GM18517 (cell line): Measurements from ENCODE around the gene FAM193B.
A peak's percentile ranks its signal among the peaks of the same experiment; 100 is the strongest.
"Not testable (repeated sequence)": the region's sequence is repeated elsewhere in the genome, so short reads cannot be mapped to it uniquely, and the experiment has no call there.

Experiments
- ATAC-seq: cut with Tn5 transposase; IDR thresholded peaks from one replicate; pipeline ENCODE4 v1.9.1; 2021; ENCODE audit warnings: mild to moderate bottlenecking, moderate library complexity; ENCODE audit not compliant: unreplicated experiment

The FAM193B gene

DNA sequence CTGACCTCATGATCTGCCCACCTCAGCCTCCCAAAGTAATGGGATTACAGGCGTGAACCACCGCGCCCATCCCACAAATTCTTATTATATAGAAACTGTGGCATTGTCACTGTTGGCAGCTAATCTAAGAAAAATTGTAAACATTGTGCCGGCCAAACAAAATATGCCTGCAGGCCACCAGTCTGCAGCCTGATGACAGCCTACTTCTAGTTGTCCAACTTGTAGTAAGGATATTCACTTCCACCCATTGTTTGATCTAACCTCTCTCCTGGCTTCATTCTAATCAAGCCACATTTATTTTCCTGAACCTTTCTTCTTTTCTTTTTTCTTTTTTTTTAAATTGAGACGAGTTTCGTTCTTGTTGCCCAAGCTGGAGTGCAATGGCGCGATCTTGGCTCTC lies 24.0 kb upstream of the FAM193B start:
- no peak for ATAC-seq

DNA sequence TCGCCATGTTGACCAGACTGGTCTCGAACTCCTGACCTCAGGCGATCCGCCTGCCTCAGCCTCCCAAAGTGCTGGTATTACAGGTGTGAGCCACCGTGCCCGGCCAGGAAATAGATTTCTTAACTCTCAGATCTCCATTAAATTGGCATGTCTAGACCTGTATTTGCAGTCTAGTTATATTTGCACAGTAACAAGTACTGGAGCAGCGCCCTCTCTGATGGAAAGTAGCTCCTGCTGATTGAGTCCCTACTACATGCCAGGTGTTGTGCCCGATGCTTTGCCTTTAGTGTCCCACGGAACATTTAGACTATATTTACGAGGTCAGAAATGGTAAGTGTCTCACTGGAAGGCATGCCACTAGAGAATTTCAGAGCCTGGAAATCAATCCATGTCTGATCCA lies 21.8 kb upstream of the FAM193B start:
- no peak for ATAC-seq

DNA sequence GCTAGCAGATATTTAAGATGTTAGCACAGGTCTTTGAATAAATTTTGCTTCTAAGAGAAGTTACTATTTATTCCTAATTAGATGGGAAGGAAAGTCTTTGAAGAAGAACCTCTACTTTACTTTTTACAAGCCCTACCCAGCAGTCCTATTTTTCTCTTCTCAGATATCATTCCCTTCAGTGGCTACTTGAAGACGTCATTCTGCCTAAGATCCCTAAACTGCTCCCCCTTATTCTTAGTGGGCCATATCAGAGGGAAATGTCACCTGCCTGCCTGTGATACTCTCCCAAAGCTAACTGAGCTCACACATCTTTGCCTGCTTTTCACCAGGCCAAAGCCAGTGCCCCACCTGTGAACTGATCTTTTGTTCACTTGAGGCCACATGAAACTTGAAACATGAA lies 21.1 kb upstream of the FAM193B start:
- ATAC-seq, result no peak

DNA sequence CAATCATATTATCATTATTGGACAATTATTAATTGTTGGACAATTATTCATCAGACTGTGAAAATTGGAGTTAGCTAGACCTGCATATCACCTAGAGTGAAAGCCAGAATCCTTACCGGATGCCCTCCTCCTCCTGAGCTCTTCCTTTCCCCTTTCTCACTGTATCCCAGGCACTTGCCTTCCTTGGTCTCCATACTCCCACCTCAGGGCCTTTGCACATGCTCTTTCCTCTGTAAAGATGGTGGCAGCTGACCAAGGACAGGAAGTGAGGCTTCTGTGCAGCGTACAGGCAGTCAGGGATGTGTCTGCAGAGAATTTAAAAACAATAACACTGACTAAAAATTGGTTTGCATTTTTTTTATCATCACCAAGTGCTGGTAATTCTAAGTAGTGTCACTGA lies 15.5 kb upstream of the FAM193B start:
- ATAC-seq, result no peak

DNA sequence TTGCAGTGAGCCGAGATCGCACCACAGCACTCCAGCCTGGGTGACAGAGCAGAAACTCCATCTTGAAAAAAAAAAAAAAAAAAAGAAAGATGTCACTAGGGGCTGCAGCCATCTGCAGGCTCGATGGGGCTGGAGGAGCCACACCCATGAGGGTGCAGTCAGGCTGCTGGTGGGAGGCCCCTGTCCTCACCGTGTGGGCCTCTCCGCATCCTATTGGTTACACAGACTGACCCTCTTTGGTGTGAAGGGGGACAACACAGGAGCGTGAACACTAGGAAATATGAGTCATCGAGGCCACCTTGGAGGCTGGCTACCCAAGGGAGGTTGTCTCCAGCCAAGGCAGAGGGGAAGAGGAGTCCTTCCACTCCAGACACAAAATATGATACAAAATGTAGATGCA lies 14.0 kb upstream of the FAM193B start:
- no peak for ATAC-seq

DNA sequence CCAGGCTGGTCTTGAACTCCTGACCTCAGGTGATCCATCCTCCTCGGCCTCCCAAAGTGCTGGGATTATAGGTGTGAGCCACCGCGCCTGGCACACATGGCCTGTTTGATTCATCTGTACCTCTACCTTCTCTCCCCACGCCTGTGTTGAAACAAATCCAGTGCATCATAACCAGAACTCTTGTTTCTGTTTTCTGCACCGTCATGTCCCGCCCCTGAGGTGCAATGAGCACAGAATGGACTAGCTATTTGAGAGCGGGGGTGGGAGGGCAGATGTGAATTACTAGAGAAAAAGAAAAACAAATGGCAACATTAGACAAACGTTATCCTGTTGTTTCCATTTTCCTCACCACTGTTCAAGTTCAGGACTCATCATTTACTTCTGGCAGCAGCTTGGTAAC lies 10.7 kb upstream of the FAM193B start:
- ATAC-seq, result no peak

DNA sequence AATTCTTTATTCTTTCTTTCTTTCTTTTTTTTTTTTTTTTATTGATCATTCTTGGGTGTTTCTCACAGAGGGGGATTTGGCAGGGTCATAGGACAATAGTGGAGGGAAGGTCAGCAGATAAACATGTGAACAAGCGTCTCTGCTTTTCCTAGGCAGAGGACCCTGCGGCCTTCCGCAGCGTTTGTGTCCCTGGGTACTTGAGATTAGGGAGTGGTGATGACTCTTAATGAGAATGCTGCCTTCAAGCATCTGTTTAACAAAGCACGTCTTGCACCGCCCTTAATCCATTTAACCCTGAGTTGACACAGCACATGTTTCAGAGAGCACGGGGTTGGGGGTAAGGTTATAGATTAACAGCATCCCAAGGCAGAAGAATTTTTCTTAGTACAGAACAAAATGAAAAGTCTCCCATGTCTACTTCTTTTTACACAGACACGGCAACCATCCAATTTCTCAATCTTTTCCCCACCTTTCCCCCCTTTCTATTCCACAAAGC lies 5.1 kb upstream of the FAM193B start:
- ATAC-seq, result not testable (repeated sequence)

DNA sequence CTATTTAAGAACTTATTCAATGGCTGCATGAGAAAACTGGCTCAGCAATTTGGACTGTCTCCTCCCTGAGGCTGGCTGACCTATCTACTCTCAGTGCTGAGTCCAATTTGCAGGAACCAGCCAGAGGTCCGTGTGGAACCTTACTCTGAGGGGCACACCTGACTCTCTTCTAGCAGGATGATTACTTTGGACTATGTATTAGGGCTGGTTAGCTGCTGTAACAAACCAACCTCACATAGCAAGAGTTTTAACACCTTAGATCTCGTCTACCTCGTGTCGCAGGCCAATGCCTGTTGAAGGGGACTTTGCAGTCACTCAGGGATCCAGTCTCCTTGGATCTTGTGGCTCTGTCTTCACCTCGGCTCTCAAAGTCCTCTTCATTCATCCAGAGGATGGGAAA lies 3.4 kb upstream of the FAM193B start:
- no peak for ATAC-seq

DNA sequence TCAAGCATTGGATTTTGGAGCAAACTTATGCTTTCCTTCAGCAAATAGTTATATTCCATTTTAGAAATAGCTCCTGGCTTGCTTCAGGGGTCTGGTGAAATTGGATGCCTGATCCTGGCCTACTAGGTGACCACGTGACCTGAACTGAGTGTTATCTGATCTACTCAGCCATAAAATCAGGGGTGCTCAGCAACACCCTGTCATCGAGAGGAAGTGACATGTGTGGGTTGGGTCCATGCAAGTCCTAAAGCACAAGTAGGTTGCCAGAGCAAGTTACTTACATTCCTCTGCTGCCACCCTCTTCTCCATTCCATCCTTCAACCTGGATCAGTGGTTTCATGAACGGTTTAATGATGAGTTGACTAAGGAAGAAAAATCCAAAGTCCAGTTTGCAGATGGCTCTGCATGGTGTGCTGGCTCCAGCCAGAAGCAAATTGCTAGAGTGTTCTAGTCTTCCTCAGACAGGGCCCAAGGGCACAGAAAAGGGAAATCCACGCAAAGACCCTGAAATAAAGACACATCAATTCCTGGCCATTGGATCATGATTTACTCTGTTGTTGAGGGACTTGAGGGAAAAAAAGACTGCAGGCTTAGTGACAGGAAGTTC lies 2.8 kb upstream of the FAM193B start:
- no peak for ATAC-seq

DNA sequence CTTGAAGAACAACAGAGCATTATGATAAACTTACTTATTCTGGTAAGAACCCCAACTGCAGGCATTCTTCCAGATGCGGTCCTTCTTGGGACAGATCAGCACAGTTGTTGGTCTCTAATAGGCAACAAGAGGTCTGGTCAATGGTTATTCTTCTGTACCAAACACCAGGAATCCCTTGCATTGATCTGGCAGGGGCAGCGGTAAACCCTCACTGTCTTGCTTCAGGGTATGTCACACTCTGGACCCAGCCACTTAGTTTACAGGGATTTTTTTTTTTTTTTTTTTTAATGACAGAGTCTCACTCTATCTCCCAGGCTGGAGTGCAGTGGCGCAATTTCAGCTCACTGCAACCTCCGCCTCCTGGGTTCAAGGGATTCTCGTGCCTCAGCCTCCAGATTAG lies 1.3 kb upstream of the FAM193B start:
- ATAC-seq, result no peak

DNA sequence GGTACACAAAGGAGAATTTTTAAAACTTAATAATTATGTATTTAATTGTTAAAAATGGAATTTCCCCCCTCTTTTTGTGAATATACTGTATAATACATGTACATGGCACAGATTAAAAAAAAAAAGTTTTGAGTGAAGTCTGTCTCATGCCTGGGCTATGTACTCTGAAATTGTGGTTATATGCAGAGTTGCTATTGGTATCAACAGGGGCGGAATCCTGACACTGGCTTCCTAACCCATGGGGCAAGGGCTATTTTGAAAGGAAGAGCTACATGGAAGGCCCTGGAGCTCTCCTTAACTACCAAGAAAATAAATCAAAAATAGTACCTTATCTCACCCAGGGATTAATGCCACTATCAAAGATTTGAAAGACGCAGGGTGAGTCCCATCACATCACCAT lies 865 bp upstream of the FAM193B start:
- ATAC-seq, result no peak

DNA sequence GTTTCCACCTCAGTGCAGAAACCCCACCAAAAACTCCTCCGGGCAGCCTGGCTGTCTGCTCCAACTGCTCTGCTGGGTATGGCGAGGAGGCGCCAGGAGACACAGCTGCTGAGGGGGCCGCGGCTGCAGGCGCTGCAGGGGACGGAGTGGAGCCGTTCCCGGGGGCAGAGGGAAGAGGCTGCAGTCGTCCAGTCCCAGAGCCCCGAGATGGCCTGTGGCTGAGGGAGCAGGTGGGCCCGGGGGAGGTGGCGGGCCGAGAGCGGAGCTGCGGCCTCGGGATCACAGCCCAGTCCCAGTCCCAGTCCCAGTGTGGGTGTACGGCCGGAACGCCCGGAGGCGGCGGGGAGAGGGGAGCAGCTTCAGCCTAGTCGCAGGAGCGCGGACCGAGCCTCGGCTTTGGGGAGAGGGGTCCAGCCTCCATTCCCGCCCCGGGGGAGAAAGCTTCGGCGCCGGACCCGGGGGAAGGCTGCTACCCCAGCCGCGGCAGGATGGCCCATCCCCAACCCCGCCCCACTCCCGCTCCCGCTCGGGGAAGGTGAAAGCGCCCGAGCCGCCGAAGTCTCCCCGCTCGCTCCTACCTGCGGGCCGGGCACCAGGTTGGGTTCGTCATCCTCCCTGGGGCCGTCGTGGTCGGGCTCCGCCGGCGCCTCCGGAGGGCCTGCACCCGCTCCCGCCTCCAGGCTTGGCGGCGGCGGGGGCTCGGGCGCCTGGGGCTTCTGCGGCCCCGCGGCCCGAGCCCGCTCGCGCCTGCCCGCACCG lies 513 bp downstream of the FAM193B start:
- peak; percentile 20 for ATAC-seq

DNA sequence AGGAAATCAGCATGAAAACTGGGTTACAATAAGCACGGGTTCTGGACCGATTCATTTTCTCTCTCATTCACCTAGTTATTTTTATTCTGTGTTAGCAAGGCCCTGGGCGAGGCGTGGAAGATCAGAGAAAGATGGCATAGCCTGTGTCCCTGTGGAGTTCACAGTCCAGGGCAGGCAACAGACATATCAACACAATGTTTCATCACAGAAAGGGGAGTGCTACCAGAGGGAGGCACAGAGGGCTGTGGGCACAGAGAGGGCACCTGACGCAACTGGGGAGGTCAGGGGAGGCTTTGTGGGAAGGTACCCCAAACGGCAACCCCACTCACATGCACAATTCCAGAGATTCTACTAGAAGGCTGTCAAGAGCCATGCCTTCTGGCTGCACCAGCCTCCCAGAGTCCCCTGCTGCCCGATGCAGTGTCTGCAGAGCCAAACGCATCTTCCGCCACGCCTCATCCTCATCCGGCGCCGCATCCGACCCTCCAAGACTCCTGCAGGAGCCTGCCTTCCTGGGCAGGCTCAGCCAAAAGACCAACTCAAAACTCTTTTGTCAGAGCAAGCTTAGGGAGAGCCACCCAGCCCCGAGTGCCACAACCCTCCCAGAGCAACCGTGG lies 1.4 kb downstream of the FAM193B start:
- no peak for ATAC-seq

DNA sequence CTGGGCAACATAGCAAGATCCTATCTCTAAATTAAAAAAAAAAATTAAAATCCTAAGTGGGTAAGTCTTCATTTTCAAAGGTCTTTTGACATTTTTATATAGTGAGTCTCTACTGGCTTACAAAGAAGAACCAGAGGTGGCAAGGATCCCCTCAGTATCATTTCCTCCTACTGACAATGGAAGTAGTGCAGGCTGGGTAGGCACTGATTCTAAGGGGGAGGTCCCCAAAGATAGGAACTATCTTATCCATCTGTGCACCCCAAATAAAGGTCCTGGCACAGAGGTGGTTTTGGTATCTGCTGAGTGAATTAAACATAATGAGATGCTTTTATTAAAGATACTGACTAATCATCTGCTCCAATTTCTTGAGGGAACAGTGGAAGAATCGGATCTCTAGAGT lies 4.2 kb downstream of the FAM193B start:
- ATAC-seq, result no peak

DNA sequence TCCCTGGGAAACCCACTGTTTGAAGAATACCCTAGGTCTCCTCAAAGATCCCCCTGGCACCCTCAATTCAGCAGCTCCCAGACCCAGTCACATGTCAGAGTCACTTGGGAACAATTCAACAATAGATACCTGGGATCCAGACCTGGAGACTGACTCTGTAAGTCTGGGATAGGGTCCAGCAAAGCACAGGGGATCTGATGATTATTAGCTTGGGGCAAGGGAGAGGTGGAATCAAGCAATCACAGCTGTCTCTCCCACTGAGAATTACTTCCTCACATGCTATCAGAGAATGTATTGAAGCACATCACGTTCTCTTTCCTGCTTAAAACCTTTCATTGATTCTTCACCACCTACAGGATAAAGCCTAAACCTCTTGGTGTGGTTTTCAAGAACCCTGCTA lies 5.9 kb downstream of the FAM193B start:
- no peak for ATAC-seq

DNA sequence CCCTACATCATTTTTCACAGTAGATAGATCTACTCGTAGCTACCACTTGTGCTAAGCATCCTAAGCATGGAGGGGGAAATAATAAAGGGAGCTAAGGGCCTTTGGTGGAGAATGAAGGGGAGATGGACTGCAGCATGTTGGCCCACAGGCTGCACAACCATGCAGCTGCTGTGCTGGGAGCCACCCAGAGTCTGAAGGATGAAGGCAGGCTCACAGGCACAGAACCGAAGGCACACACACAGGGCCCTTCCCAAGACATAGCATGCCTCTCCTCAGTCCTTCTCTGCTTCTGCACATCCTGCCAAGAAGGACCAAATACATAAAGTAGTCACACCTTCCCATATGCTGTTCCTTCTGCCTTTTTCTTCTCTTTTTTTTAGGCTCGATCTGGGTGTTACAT lies 6.6 kb downstream of the FAM193B start:
- ATAC-seq, result no peak

DNA sequence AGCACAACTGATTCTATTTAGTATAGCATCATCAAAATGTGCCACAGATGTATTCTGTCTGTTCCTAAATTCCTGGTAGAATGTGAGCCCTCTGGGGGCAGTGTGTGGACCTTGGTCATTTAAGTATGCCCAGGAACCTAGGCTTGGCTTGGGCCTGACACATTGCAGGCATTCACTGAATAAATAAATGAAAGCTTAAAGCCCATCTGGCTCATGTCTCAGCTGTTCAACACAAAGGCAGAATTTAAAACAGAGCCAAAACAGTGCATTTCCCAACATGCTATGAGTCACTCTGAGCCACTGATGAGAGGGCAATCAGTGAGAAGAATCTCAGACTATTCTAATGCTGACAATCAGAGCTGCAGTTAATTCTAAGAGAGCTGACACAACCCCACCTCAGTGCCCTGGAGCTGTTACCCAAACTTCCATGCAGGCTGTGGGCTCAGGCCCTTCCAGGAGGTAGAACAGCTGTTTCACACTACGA lies 8.1 kb downstream of the FAM193B start:
- ATAC-seq, result no peak

DNA sequence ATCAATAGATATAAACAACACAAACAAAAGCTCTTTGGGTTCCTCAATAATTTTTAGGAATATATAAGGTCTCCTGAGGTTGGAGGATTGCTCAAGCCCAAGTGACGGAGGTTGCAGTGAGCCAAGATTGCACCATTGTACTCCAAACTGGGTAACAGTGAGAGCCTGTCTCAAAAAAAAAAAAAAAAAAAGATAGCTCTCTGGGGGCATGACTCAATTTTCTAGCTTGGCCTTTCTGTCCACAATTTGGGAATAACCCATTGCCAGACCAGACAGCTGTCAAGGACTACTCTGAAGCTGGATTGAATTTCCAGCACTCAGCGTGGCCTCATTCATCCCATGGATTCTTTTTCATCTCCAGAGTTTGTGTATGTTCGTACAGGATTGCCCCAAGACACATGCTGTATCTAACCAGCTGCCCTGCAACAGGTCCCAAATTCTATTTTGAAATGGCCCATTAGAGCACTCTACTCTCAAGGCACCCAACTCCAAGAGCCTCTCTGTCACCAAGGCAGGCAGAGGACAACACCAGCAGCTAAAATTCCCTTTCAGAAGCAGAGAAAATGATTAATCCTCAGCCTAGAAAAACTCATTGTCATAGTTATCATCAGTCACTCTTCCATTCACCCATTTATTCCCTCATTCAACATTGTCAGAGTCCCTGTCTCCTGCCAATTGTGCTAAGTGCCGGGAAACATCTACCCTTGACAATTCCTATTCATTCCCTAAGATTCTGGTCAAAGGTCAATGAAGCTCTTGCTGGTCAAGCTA lies 8.7 kb downstream of the FAM193B start:
- ATAC-seq, result no peak

DNA sequence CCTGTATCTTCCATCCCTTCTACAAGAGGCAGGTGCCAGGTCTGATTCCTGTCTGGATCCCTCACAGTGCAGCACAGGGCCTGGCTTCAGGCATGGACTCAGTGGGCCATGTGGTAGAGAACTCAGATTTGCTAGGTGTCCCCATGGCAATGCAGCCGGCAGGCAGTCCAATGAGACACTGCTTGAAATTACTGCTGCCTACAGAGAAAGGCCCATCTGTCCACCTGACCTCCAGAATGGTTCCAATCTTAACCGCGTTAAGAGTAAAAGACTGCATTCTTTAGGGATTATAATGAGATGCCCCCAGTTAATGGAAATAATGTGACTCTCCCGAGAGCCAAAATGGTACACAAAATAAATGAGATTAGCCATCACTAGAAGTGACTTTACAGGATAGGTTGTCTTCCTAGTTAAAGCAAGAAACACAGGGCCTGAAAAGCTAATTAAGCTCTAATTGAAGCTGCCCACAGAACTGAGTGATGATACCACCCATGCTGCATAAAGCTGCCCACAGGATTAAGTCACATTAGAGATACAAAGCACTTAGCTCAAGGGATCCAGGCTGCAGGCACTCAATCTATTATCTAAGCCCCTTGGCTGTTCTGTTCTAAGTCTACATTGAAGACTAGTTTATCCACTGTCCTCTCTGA lies 11.4 kb downstream of the FAM193B start:
- no peak for ATAC-seq

DNA sequence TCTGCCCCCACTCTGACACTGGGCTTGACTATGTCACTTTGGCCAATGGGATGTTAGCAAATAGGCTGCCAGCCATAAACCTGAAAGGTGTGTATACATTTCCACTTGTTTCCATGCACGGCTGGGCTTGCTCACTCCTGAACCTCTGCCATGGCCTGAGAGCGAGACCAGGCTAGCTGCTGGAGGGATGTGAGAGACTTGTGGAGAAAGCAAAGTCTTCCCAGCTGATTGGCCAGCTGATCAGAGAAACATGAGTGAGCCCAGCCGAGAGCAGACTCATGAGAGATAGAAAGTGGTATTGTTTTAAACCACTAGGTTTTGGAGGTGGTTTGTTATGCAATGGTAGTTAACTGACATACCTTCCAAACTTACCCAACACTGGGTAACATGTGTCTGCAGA lies 13.9 kb downstream of the FAM193B start:
- no peak for ATAC-seq

DNA sequence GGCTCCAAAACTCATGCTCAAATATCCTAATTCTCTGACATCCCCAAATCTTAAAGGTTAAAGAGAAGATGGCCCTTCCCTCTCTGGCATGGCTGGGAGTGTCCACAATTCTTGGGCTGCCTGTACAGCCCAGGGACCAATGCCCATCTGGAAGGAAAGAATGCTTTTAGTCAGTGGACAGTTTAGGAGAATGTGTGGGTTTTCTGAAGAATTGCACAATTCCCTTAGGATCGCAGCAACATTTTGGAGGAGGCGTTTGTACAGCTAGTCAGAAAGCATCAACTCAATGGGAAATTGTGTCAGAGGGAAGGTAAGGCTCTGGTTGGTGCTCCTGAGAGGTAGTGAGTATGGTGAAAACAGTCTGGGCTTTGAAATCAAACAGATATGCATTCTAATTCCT lies 15.0 kb downstream of the FAM193B start:
- ATAC-seq, result no peak
